ENCODE results near the gene ADNP2.

- TF ChIP-seq, protein P1, sequence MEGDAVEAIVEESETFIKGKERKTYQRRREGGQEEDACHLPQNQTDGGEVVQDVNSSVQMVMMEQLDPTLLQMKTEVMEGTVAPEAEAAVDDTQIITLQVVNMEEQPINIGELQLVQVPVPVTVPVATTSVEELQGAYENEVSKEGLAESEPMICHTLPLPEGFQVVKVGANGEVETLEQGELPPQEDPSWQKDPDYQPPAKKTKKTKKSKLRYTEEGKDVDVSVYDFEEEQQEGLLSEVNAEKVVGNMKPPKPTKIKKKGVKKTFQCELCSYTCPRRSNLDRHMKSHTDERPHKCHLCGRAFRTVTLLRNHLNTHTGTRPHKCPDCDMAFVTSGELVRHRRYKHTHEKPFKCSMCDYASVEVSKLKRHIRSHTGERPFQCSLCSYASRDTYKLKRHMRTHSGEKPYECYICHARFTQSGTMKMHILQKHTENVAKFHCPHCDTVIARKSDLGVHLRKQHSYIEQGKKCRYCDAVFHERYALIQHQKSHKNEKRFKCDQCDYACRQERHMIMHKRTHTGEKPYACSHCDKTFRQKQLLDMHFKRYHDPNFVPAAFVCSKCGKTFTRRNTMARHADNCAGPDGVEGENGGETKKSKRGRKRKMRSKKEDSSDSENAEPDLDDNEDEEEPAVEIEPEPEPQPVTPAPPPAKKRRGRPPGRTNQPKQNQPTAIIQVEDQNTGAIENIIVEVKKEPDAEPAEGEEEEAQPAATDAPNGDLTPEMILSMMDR (IDR thresholded peaks at IDR 0.05), result no peak
- no peak for TF ChIP-seq EZH2 (IDR thresholded peaks at IDR 0.05; ENCODE audit: borderline replicate concordance, insufficient read depth, low read depth, low read length, poor library complexity, severe bottlenecking)
Measured at GRCh38 chr18:80105369-80106167, 3.5 kb upstream of the ADNP2 start.

Measured in B cell (primary cell).